Kidney (tissue), 14 donors: Measurements from ENCODE around the gene ATL2. TPM values are rescaled to one million over a fixed set of nuclear protein-coding genes. Genes with fewer than 3 reads are reported as not detected.

ENCODE experiments used
- DNase-seq, 5 donors: peaks; one replicate each; pipeline ENCODE4 v3.0.0-alpha.2; 2013 to 2020
- FAIRE-seq: peaks from 2 replicates; lab custom pipeline; 2012; peaks lifted over from hg19 to GRCh38; lab: Jason Lieb, UNC
- H3K27ac ChIP-seq, 2 donors: one replicate each; pipeline ENCODE4 v1.7.0; 2013; ENCODE audit warnings: low read depth in 2 of 2, low read length in 2 of 2, inconsistent platforms in 1 of 2
- H3K27me3 ChIP-seq: one replicate; pipeline ENCODE4 v1.7.1; 2013; ENCODE audit warnings: low read length, inconsistent platforms; ENCODE audit not compliant: control insufficient read depth, insufficient read depth
- H3K36me3 ChIP-seq, 3 donors: one replicate each; pipeline versions ENCODE4 v1.7.0 to v1.7.1; 2013; ENCODE audit warnings: low read length in 3 of 3, control low read depth in 1 of 3, inconsistent platforms in 1 of 3; ENCODE audit not compliant: insufficient read depth in 3 of 3, control insufficient read depth in 2 of 3
- H3K4me1 ChIP-seq, 3 donors: one replicate each; pipeline versions ENCODE4 v1.7.0 to v1.7.1; 2013; ENCODE audit warnings: low read length in 3 of 3, inconsistent platforms in 1 of 3, low read depth in 1 of 3; ENCODE audit not compliant: control insufficient read depth in 2 of 3, insufficient read depth in 2 of 3
- H3K4me3 ChIP-seq, 3 donors: one replicate each; pipeline versions ENCODE4 v1.7.0 to v1.8.1; 2013; ENCODE audit warnings: low read length in 3 of 3, control low read depth in 1 of 3, inconsistent platforms in 1 of 3
- H3K9ac ChIP-seq, 3 donors: one replicate each; pipeline versions ENCODE4 v1.7.0 to v1.7.1; 2013; ENCODE audit warnings: low read length in 3 of 3, control low read depth in 1 of 3, inconsistent platforms in 1 of 3
- H3K9me3 ChIP-seq, 3 donors: one replicate each; pipeline versions ENCODE4 v1.7.0 to v1.7.1; 2013; ENCODE audit warnings: low read length in 3 of 3, control low read depth in 1 of 3, inconsistent platforms in 1 of 3; ENCODE audit not compliant: control insufficient read depth in 2 of 3, insufficient read depth in 1 of 3
- CTCF ChIP-seq: IDR thresholded peaks from 3 replicates; pipeline ENCODE4 v1.5.1; 2012; ENCODE audit warnings: mild to moderate bottlenecking, moderate library complexity, borderline replicate concordance; ENCODE audit not compliant: insufficient read depth; ENCODE audit errors: extremely low read depth
- intact Hi-C: fragments of 100-400 bp; cut with DNase I; formaldehyde crosslinking; loops from one replicate; pipeline ENCODE4 v1.11.1; 2022
- polyA plus RNA-seq: library from polyadenylated mRNA; stranded (reverse); fragments of 350-450 nt; fragmentation: Illumina TruSeq; extraction: RNeasy Lipid Tissue Mini Kit (QIAGEN cat#74804); gene quantifications from one replicate; pipeline ENCODE4 v1.2.3, GENCODE V29; 2014; ENCODE audit warnings: low read depth, low replicate concordance; ENCODE audit not compliant: insufficient read depth
- total RNA-seq: library from RNA; stranded (reverse); fragmentation: NEBNext Ultra II Directional; extraction: Animal tissue kit (Norgen Biotek cat#: 25700); gene quantifications from one replicate; pipeline ENCODE4 v1.2.1, GENCODE V29; 2021
- donor health status: control.
- donor health status: control.
- donor health status: control.
- donor health status: control.
- donor health status: control.
- donor health status: DM: yes; HTN: yes; CAD: no.
- donor health status: Normal renal cell carcinoma (clear cell type).

ATL2 gene
- total and polyA plus RNA-seq, 2 donors from 2014 or later: 22.0 to 52.1 TPM

GRCh38 chr2:38345323-38346038 is 31.6 kb downstream of the ATL2 start:
- Histone ChIP-seq H3K9me3 (no peaks in the 10 kb centered on the region), H3K36me3 (peaks cover 5 to 16% (median 8%) of the 10 kb centered on the region in 3 donors), H3K4me1 (no peaks in the 10 kb centered on the region), H3K27ac (no peak overlapping the region), H3K27me3 (no peaks in the 10 kb centered on the region), H3K4me3 (no peak overlapping the region), H3K9ac (no peak overlapping the region)
- TF ChIP-seq CTCF: no peak
- intact Hi-C loops: no loop called here
- FAIRE-seq (no peak), DNase-seq (no peak)

GRCh38 chr2:38344813-38345212 is 32.3 kb downstream of the ATL2 start:
- no peak overlapping the region for H3K27ac ChIP-seq
- FAIRE-seq: no peak
- no peak overlapping the region for H3K4me3 ChIP-seq
- no peak overlapping the region for H3K9ac ChIP-seq
- H3K36me3 ChIP-seq: peaks cover 5 to 16% (median 8%) of the 10 kb centered on the region in 3 donors
- no peaks in the 10 kb centered on the region for H3K27me3 ChIP-seq
- H3K9me3 ChIP-seq: no peaks in the 10 kb centered on the region
- intact Hi-C loops: no loop called here
- no peak for TF ChIP-seq CTCF
- DNase-seq: no peak
- no peaks in the 10 kb centered on the region for H3K4me1 ChIP-seq

DNA sequence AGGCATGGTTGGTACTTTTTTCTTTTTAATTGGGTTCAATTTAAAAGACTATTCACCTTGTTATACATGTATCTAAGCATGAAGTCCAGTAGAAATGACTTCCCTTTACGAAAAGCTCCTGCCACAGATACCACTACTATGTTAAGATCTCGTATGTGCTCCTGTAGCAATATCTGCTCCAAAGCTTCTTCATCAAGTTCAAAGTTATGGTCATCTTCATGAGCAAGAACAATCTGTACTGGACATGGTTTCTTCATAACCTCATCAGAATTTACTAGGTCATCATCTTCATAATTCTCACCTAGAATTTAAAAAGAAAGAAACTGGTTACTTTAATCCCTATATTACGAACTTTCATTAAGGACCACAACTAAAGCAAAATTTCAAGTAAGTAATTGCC is 33.9 kb downstream of the ATL2 start:
- DNase-seq (no peak), FAIRE-seq (no peak)
- no peaks in the 10 kb centered on the region for H3K4me1 ChIP-seq
- no peak overlapping the region for H3K27ac ChIP-seq
- H3K27me3 ChIP-seq: no peaks in the 10 kb centered on the region
- no peak overlapping the region for H3K9ac ChIP-seq
- peaks cover 5 to 16% (median 10%) of the 10 kb centered on the region in 3 donors for H3K36me3 ChIP-seq
- intact Hi-C loops: no loop called here
- no peak for TF ChIP-seq CTCF
- no peaks in the 10 kb centered on the region for H3K9me3 ChIP-seq
- H3K4me3 ChIP-seq: no peak overlapping the region
